ENCODE data around the gene TRIM44.
"Not testable (repeated sequence)": the region's sequence is repeated elsewhere in the genome, so short reads cannot be mapped to it uniquely, and the experiment has no call there.

The TRIM44 gene

GRCh38 chr11:35853971-35854370 is 191.4 kb downstream of the TRIM44 start:
- H3K4me3 ChIP-seq (replicated peaks in 1 of 2; ENCODE audit: low read depth in 2 of 2, low read length in 2 of 2): no peak overlapping the region
- DNase-seq (ENCODE audit: low read depth in 2 of 2): no peak
- TF ChIP-seq, protein P1, sequence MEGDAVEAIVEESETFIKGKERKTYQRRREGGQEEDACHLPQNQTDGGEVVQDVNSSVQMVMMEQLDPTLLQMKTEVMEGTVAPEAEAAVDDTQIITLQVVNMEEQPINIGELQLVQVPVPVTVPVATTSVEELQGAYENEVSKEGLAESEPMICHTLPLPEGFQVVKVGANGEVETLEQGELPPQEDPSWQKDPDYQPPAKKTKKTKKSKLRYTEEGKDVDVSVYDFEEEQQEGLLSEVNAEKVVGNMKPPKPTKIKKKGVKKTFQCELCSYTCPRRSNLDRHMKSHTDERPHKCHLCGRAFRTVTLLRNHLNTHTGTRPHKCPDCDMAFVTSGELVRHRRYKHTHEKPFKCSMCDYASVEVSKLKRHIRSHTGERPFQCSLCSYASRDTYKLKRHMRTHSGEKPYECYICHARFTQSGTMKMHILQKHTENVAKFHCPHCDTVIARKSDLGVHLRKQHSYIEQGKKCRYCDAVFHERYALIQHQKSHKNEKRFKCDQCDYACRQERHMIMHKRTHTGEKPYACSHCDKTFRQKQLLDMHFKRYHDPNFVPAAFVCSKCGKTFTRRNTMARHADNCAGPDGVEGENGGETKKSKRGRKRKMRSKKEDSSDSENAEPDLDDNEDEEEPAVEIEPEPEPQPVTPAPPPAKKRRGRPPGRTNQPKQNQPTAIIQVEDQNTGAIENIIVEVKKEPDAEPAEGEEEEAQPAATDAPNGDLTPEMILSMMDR (IDR thresholded peaks at IDR 0.05; ENCODE audit: low read depth, low read length): no peak

- TF ChIP-seq, protein P1 (IDR thresholded peaks at IDR 0.05; ENCODE audit: low read depth, low read length): no peak
- H3K4me3 ChIP-seq (replicated peaks in 1 of 2; ENCODE audit: low read depth in 2 of 2, low read length in 2 of 2): no peak overlapping the region
- no peak for DNase-seq (ENCODE audit: low read depth in 2 of 2)
These were observed 193.1 kb downstream of the TRIM44 start for GRCh38 chr11:35855671-35856070.

GRCh38 chr11:35856259-35856658 is 193.7 kb downstream of the TRIM44 start:
- TF ChIP-seq, protein P1 (IDR thresholded peaks at IDR 0.05; ENCODE audit: low read depth, low read length): no peak
- no peak overlapping the region for H3K4me3 ChIP-seq (replicated peaks in 1 of 2; ENCODE audit: low read depth in 2 of 2, low read length in 2 of 2)
- no peak for DNase-seq (ENCODE audit: low read depth in 2 of 2)

GRCh38 chr11:35856756-35857155 is 194.2 kb downstream of the TRIM44 start:
- H3K4me3 ChIP-seq (replicated peaks in 1 of 2; ENCODE audit: low read depth in 2 of 2, low read length in 2 of 2): no peak overlapping the region
- no peak for DNase-seq (ENCODE audit: low read depth in 2 of 2)
- TF ChIP-seq, protein P1 (IDR thresholded peaks at IDR 0.05; ENCODE audit: low read depth, low read length): no peak

- DNase-seq (ENCODE audit: low read depth in 2 of 2): no peak
- TF ChIP-seq, protein P1 (IDR thresholded peaks at IDR 0.05; ENCODE audit: low read depth, low read length): no peak
- no peak overlapping the region for H3K4me3 ChIP-seq (replicated peaks in 1 of 2; ENCODE audit: low read depth in 2 of 2, low read length in 2 of 2)
These were observed 195.3 kb downstream of the TRIM44 start for GRCh38 chr11:35857922-35858321.

GRCh38 chr11:35859301-35859700 is 196.7 kb downstream of the TRIM44 start:
- TF ChIP-seq, protein P1 (IDR thresholded peaks at IDR 0.05; ENCODE audit: low read depth, low read length): no peak
- DNase-seq (ENCODE audit: low read depth in 2 of 2): peak; percentile 26 to 53
- no peak overlapping the region for H3K4me3 ChIP-seq (replicated peaks in 1 of 2; ENCODE audit: low read depth in 2 of 2, low read length in 2 of 2)

DNA sequence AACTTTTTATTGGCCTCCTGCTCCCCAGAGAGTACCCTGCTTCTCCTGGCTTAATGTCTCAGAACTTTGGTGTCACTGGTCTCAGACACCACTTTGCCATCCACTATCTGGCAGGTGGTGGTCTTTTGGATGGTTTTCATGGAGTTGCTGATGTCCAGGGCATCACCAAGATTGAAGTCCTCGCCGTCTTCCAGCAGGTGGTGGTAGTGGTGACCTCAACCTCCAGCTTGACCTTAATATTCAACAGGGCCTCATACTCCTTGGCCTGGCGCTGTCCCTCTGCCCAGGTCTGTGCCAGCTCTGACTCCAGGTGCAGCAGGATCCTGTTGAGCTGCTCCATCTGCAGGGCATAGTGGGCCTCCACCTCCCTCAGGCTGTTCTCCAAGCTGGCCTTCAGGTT is 197.6 kb downstream of the TRIM44 start:
- DNase-seq (ENCODE audit: low read depth in 2 of 2); H3K4me3 ChIP-seq (replicated peaks in 1 of 2; ENCODE audit: low read depth in 2 of 2, low read length in 2 of 2): not testable (repeated sequence)
